T-helper 1 cell treated with Interleukin-12 subunit alpha and Interleukin-12 subunit beta and Interleukin-4 antibody, amounts not matched to agents 30 μg/mL and 1 μg/mL, for 36 hours (primary cell): Measurements from ENCODE around the gene SLC38A1.
"Not testable (repeated sequence)": the region's sequence is repeated elsewhere in the genome, so short reads cannot be mapped to it uniquely, and the experiment has no call there.

Experiments used
- H3K27ac Mint-ChIP-seq: one replicate; pipeline ENCODE4 v1.8.0; 2021; ENCODE audit warnings: mild to moderate bottlenecking, mixed read lengths
- H3K27me3 Mint-ChIP-seq: one replicate; pipeline ENCODE4 v1.8.0; 2021; ENCODE audit warnings: low read depth, mixed read lengths
- H3K36me3 Mint-ChIP-seq: one replicate; pipeline ENCODE4 v1.8.0; 2021; ENCODE audit warnings: low read depth, mixed read lengths
- H3K4me1 Mint-ChIP-seq: one replicate; pipeline ENCODE4 v1.8.0; 2021; ENCODE audit warnings: low read depth, mixed read lengths
- H3K4me3 Mint-ChIP-seq: one replicate; pipeline ENCODE4 v1.8.0; 2021; ENCODE audit warnings: mild to moderate bottlenecking, moderate library complexity, mixed read lengths
- H3K9me3 Mint-ChIP-seq: one replicate; pipeline ENCODE4 v1.8.0; 2021; ENCODE audit warnings: mixed read lengths

SLC38A1 gene

GRCh38 chr12:46259071-46259470 is 9.8 kb downstream of the SLC38A1 start:
- H3K27me3 Mint-ChIP-seq, result no peaks in the 10 kb centered on the region
- peaks cover 24% of the 10 kb centered on the region for H3K36me3 Mint-ChIP-seq
- no peaks in the 10 kb centered on the region for H3K9me3 Mint-ChIP-seq
- no peak overlapping the region for H3K4me3 Mint-ChIP-seq
- H3K27ac Mint-ChIP-seq, result no peak overlapping the region
- H3K4me1 Mint-ChIP-seq, result peaks cover 32% of the 10 kb centered on the region

DNA sequence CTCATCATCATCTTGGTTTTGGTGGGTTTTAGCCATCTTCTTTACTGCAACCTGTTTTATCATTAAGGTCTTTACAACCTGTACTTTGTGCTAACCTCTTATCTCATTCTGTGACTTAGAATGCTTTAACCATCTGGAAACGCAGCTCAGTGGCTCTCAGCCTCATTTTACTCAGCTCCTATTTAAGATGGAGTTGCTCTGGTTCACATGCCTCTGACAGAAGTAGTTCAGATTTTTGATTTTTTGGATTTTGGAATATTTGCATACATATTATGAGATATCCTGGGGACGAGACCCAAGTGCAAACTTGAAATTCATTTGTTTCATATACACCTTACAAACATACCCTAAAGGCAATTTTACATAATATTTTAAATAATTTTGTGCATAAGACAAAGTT is 10.7 kb downstream of the SLC38A1 start:
- Mint-ChIP-seq H3K27ac (no peak overlapping the region), H3K4me1 (peaks cover 29% of the 10 kb centered on the region), H3K36me3 (peaks cover 33% of the 10 kb centered on the region), H3K9me3 (no peaks in the 10 kb centered on the region), H3K27me3 (no peaks in the 10 kb centered on the region), H3K4me3 (no peak overlapping the region)

GRCh38 chr12:46256942-46257341 is 11.9 kb downstream of the SLC38A1 start:
- Mint-ChIP-seq H3K9me3 (no peaks in the 10 kb centered on the region), H3K36me3 (peaks cover 38% of the 10 kb centered on the region), H3K27ac (peak overlapping the region; percentile 14), H3K4me3 (no peak overlapping the region), H3K27me3 (no peaks in the 10 kb centered on the region), H3K4me1 (peaks cover 30% of the 10 kb centered on the region)

DNA sequence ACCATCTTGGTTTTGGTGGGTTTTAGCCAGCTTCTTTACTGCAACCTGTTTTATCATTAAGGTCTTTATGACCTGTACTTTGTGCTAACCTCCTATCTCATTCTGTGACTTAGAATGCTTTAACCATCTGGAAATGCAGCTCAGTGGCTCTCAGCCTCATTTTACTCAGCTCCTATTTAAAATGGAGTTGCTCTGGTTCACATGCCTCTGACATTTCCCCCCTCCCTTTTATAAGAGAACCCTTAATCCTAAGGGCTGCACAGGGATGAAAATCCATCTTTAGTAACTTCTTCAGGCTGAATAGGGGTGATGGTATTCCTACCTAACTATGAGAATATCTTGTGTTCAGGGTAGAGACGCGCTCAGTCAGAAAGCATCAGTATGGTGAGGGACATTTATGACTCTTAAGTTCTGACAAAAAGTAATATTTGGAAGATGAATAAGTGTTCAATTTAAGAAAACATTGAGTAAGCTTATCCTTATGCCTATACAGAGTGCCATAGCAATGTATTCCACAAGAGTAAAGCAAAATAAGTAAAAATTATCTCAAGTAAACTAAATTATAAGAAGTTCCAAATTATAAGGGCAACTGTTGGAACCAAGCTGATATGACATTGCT is 15.2 kb downstream of the SLC38A1 start:
- H3K9me3 Mint-ChIP-seq, result peaks cover 15% of the 10 kb centered on the region
- H3K27ac Mint-ChIP-seq, result no peak overlapping the region
- H3K36me3 Mint-ChIP-seq, result peaks cover 69% of the 10 kb centered on the region
- peaks cover 46% of the 10 kb centered on the region for H3K4me1 Mint-ChIP-seq
- H3K4me3 Mint-ChIP-seq, result no peak overlapping the region
- H3K27me3 Mint-ChIP-seq, result no peaks in the 10 kb centered on the region

GRCh38 chr12:46251994-46252393 is 16.8 kb downstream of the SLC38A1 start:
- H3K36me3 Mint-ChIP-seq, result peaks cover 84% of the 10 kb centered on the region
- H3K27me3 Mint-ChIP-seq, H3K27ac Mint-ChIP-seq, H3K4me3 Mint-ChIP-seq: not testable (repeated sequence)
- H3K4me1 Mint-ChIP-seq, result peaks cover 53% of the 10 kb centered on the region
- peaks cover 28% of the 10 kb centered on the region for H3K9me3 Mint-ChIP-seq

DNA sequence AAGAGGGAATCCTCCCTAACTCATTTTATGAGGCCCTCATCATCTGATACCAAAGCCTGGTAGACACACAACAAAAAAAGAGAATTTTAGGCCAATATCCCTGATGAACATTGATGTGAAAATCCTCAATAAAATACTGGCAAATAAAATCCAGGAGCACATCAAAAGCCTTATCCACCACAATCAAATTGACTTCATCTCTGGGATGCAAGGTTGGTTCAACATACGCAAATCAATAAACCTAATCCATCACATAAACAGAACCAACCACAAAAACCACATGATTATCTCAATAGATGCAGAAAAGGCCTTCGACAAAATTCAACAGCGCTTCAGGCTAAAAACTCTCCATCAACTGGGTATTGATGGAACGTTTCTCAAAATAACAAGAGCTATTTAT is 18.9 kb downstream of the SLC38A1 start:
- peaks cover 78% of the 10 kb centered on the region for H3K36me3 Mint-ChIP-seq
- H3K4me3 Mint-ChIP-seq, H3K27me3 Mint-ChIP-seq, H3K27ac Mint-ChIP-seq: not testable (repeated sequence)
- H3K9me3 Mint-ChIP-seq, result peaks cover 28% of the 10 kb centered on the region
- peaks cover 63% of the 10 kb centered on the region for H3K4me1 Mint-ChIP-seq

DNA sequence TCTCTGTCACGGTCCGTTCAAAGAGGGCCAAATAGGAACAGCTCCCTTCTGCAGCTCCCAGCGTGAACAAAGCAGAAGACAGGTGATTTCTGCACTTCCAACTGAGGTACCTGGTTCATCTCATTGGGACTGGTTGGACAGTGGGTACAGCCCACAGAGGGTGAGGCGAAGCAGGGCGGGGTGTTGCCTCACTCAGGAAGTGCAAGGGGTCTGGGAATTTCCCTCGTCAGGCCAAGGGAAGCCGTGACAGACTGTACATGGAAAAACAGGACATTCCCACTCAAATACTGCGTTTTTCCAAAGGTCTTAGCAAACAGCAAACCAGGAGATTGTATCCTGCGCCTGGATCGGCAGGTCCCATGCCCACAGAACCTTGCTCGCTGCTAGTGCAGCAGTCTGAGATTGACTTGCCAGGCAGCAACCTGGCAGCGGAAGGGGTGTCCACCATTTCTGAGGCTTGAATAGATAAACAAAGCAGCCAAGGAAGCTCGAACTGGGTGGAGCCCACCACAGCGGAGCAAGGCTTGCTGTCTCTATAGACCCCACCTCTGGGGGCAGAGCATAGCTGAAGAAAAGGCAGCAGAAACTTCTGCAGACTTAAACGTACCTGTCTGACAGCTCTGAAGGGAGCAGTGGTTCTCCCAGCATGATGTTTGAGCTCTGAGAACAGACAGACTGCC is 22.7 kb downstream of the SLC38A1 start:
- H3K4me3 Mint-ChIP-seq, result no peak overlapping the region
- no peaks in the 10 kb centered on the region for H3K27me3 Mint-ChIP-seq
- peak overlapping the region; percentile 56 for H3K27ac Mint-ChIP-seq
- peaks cover 67% of the 10 kb centered on the region for H3K36me3 Mint-ChIP-seq
- peaks cover 28% of the 10 kb centered on the region for H3K9me3 Mint-ChIP-seq
- H3K4me1 Mint-ChIP-seq, result peaks cover 68% of the 10 kb centered on the region

DNA sequence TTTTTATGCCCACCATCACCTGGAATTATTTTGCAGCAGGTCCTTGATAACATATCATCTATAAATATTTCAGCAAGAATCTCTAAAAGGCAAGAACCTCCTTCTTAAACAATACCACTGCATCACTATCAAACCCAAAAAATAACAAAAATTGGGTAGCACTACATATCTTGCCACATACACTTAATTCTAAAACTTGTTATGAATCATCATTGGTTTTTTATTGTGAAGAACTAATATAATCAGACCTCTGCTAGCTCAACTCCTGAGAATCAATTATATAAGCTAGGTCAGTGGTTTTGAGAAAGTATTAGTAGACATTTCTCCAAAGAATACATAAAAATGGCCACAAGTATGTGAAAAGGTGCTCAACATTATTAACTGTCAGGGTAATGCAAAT is 23.8 kb downstream of the SLC38A1 start:
- H3K4me1 Mint-ChIP-seq, result peaks cover 58% of the 10 kb centered on the region
- H3K9me3 Mint-ChIP-seq, result peaks cover 19% of the 10 kb centered on the region
- H3K36me3 Mint-ChIP-seq, result peaks cover 65% of the 10 kb centered on the region
- H3K27ac Mint-ChIP-seq, result no peak overlapping the region
- no peaks in the 10 kb centered on the region for H3K27me3 Mint-ChIP-seq
- H3K4me3 Mint-ChIP-seq, result no peak overlapping the region

DNA sequence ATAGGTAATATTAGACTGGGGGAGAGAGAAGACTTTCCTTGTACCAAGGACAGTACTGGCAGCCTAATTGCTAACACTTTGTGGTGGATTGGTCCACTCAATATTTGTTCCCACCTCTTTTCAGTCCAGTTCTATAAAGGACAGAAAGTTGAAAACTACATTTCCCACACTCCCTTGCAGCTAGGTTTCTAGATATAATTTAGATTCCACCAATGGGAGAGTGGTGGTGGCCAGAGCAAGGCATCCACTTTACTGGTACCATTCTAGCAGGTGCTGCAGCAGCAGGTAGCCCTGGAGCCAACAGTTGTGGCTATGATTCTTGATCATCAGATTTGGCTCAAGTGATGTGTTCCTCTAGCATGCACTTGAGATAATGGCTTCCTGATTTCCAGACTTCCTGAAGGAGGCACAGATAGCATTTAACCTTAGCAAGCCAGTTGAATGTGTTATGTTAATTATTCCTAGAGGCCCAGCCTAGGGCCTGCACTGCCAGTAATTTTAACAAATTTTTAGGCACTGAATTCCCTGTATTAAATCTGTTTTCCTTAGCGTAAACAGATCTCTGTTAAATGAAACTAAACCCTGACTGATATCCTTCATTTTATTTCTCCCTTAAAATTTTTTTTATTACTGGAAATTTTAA is 24.4 kb downstream of the SLC38A1 start:
- Mint-ChIP-seq H3K9me3 (peaks cover 17% of the 10 kb centered on the region), H3K4me3 (no peak overlapping the region), H3K27ac (peak overlapping the region; percentile 26), H3K36me3 (peaks cover 61% of the 10 kb centered on the region), H3K27me3 (no peaks in the 10 kb centered on the region), H3K4me1 (peaks cover 55% of the 10 kb centered on the region)

DNA sequence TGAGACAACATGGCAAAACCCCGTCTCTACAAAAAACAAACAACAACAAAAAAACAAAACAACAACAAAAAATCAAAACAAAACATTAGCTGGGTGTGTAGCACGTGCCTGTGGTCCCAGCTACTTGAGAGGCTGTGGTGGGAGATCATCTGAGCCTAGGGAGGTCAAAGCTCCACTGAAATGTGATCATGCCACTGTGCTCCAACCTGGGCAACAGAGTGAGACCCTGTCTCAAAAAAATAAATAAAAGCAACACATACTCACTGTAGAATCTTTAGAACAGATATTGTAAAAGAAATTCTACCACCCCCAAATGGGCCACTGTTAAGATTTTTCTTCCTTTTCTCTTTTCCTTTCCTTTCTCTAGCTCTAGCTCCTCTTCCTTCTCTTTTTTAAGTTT is 26.3 kb downstream of the SLC38A1 start:
- no peaks in the 10 kb centered on the region for H3K27me3 Mint-ChIP-seq
- peaks cover 58% of the 10 kb centered on the region for H3K36me3 Mint-ChIP-seq
- H3K4me1 Mint-ChIP-seq, result peaks cover 51% of the 10 kb centered on the region
- no peak overlapping the region for H3K27ac Mint-ChIP-seq
- peaks cover 5% of the 10 kb centered on the region for H3K9me3 Mint-ChIP-seq
- H3K4me3 Mint-ChIP-seq, result no peak overlapping the region

DNA sequence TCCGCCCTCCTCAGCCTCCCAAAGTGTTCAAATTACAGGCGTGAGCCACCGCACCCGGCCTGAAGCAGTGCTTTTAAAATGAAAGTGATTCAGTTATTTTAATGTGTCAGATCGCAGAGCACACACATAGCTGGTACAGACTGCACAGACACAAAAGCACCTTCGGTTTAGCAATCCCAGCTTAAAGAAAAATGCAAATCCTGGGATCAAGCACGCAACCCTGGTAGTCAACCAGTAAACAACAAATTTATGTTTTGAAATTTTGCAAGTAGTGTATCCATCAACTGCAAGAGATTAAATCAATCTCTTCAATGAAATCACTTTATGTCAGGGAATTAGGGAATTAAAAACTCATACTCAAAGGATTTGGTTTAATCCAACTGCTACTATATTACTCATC is 28.4 kb downstream of the SLC38A1 start:
- H3K4me1 Mint-ChIP-seq, result peaks cover 38% of the 10 kb centered on the region
- no peak overlapping the region for H3K4me3 Mint-ChIP-seq
- H3K27me3 Mint-ChIP-seq, result no peaks in the 10 kb centered on the region
- peaks cover 58% of the 10 kb centered on the region for H3K36me3 Mint-ChIP-seq
- no peak overlapping the region for H3K27ac Mint-ChIP-seq
- no peaks in the 10 kb centered on the region for H3K9me3 Mint-ChIP-seq

- Mint-ChIP-seq H3K4me1 (peaks cover 35% of the 10 kb centered on the region), H3K27me3 (no peaks in the 10 kb centered on the region), H3K4me3 (no peak overlapping the region), H3K36me3 (peaks cover 68% of the 10 kb centered on the region), H3K9me3 (no peaks in the 10 kb centered on the region), H3K27ac (no peak overlapping the region)
These were observed 30.0 kb downstream of the SLC38A1 start for GRCh38 chr12:46238821-46239220.

- H3K9me3 Mint-ChIP-seq, result no peaks in the 10 kb centered on the region
- no peak overlapping the region for H3K27ac Mint-ChIP-seq
- H3K4me1 Mint-ChIP-seq, result peaks cover 32% of the 10 kb centered on the region
- H3K27me3 Mint-ChIP-seq, result no peaks in the 10 kb centered on the region
- H3K36me3 Mint-ChIP-seq, result peaks cover 67% of the 10 kb centered on the region
- H3K4me3 Mint-ChIP-seq, result no peak overlapping the region
These were observed 31.3 kb downstream of the SLC38A1 start for GRCh38 chr12:46237371-46238045.

GRCh38 chr12:46234000-46234399 is 34.8 kb downstream of the SLC38A1 start:
- no peak overlapping the region for H3K4me3 Mint-ChIP-seq
- H3K36me3 Mint-ChIP-seq, result peaks cover 60% of the 10 kb centered on the region
- peaks cover 40% of the 10 kb centered on the region for H3K4me1 Mint-ChIP-seq
- no peaks in the 10 kb centered on the region for H3K9me3 Mint-ChIP-seq
- H3K27ac Mint-ChIP-seq, result peak overlapping the region; percentile 33
- no peaks in the 10 kb centered on the region for H3K27me3 Mint-ChIP-seq

DNA sequence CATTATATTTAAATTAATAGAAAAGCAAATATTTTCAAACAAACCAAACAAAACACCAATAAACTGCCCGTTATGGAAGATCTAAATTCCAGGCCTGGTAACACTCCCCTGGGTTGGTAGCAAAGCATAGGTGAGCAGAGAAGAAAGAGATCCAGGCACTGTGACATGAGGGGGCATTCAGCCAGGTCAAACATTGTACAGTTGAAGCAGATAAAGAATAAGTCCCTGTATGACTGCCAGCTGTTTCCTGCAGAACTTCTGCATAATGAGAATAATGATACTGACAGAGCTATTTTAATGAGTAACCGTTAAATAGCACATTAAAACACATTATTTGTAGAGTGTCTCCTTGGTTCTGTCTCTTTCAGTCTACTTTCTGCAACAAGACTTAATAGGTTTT is 35.4 kb downstream of the SLC38A1 start:
- H3K27me3 Mint-ChIP-seq, result no peaks in the 10 kb centered on the region
- no peaks in the 10 kb centered on the region for H3K9me3 Mint-ChIP-seq
- no peak overlapping the region for H3K4me3 Mint-ChIP-seq
- peak overlapping the region; percentile 33 for H3K27ac Mint-ChIP-seq
- peaks cover 58% of the 10 kb centered on the region for H3K36me3 Mint-ChIP-seq
- H3K4me1 Mint-ChIP-seq, result peaks cover 36% of the 10 kb centered on the region
